ENCODE measurements around the gene CCDC28B. TPM values are rescaled to one million over a fixed set of nuclear protein-coding genes. Genes with fewer than 3 reads are reported as not detected.

The CCDC28B gene
- total RNA-seq, result 10.1 and 11.8 TPM in 2 replicates

DNA sequence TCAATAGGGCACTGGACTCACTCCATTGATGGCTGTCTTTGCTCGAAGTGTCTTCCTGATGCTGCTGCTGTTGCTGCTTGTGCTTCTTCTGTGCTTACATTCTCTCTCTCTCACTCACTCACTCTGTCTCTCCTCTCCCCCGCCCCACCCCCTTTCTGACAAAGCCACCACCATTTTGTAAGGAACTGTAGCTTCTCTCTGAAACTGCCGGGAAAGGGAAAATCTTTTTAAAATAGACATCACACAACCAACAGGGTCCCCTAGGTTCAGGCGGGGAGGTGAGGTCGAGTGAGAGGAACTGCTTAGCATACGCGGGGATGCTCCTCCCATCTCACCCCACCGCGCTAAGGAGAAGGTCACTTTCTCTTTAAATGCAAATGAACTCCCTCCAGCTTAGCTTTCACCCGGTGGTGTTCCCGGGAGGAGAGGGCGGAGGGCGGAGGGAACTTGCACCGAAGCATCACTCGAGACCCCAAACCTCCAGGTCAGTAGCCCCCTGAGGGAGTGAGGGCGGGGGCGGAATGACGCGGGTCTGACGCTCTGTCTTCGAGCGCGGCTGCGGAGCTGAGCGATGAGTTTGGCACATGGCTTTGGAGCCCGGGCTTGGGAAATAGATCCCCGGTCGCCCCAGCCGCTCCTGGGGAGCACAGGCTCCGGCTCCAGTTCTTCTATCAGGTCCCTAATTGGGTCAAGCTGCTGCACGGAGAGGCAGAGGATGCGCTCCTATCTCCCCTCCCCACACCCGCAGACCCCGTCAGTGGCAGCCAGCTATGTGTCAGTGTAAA, at the start of gene CCDC28B:
Gene CCDC28B, plus strand, starts transcription at position 370 of the 785 bp plus-strand sequence. CDS start 1,341 bp downstream, outside the sequence.

DNA sequence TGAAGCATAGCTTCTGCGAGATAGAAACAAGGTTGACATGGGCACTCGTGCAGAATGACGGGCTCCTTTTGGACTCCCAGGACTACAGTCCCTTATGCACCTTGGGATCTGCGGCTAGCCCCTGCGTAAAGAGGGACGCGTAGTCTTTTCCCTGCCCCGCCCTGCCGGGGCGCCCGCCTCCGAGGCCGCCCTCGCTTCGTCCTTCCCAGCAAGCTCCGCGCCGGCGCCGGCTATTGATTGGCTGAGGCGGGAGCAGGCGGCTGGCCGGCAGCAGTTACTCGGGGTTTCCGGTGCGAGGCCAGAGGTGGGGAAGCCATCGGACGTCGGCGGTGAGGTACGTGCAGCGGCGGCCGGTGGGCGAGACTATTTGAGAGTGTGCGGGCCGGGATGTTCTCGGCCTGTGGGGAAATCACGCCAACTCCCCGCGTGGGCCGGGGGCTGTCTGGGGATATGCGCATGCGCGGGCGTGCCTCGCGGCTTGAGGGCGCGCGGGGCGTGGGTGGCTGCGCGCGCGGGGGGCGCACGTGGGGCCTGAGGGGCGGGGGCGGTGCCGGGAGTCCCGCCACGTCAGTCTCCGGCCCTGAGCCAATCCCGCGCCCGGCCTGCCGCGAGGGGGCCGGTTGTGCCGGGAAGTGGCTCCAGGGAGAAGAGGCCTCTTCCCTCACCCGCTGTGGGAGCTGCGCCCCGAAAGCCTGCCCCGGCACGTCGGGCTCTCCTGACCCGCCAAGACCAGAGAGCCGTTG, 20.8 kb upstream of the CCDC28B start, which contains the start of gene TXLNA:
Gene TXLNA, plus strand, starts transcription at position 233 of the 743 bp plus-strand sequence. CDS start 671 bp downstream, outside the sequence.

DNA sequence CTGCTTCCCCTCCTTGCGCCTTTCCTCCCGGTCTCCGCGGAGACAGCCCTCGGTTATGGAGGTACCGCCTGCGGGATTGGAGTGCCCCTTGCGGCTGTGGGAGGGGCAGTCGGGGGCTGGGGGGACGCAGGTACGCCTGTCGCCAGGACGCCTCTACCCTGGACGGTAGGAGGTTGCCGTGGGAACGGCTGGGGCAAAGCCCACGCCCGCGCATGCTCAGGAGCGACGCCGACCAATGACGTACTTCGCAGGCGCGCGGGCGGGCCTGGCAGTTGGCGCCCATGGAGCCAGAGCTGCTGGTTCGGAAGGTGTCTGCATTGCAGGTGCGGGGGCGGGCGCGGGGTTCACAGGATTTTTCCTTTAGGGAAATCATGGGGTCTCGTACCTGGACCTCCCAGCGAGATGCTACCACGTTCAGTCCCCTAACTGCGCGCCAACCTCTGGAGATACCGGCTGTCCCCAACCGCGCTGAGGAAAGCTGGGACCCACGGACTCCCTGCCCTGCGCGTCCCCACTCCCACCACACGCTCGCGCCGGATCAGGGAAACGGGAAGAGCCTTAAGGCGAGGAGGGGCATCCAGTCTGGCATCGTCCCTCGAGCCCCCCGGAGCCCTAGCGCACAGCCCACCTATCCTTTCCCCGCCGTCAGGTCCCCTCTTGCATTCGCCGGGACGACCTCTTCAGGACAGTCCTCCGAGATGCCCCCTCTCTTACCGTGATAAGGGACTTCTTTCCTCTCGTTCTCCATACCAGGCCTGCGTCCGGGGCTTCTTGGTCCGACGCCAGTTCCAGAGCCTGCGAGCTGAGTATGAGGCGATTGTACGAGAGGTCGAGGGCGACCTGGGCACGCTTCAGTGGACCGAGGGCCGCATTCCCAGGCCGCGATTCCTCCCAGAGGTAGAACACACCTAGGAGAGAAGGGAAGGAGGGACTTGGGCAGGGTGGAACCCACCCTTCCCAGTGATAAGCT, 5.3 kb downstream of the CCDC28B start, which contains the start of gene IQCC:
Gene IQCC, plus strand, starts transcription at position 271 of the 970 bp plus-strand sequence. Its CDS starts 11 bp downstream, at position 282.

DNA sequence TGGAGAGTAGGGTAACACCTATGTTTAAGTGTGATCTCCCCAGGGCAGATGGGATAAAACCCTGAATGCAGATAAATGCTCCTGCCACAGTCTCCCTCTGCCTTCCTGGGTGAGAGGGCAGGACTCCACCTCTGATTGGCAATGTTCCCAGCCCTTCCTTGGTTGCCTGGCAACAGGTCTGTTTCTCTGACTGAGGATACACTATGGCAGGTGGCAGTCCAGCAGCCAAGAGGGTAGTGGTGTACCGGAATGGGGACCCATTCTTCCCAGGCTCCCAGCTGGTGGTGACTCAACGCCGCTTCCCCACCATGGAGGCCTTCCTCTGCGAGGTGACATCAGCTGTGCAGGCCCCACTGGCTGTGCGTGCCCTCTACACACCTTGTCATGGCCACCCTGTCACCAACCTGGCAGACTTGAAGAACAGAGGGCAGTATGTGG, 8.5 kb downstream of the CCDC28B start, which contains the start of gene DCDC2B:
Gene DCDC2B, plus strand, starts transcription at position 199 of the 438 bp plus-strand sequence. Its CDS starts 5 bp downstream, at position 204.

DNA sequence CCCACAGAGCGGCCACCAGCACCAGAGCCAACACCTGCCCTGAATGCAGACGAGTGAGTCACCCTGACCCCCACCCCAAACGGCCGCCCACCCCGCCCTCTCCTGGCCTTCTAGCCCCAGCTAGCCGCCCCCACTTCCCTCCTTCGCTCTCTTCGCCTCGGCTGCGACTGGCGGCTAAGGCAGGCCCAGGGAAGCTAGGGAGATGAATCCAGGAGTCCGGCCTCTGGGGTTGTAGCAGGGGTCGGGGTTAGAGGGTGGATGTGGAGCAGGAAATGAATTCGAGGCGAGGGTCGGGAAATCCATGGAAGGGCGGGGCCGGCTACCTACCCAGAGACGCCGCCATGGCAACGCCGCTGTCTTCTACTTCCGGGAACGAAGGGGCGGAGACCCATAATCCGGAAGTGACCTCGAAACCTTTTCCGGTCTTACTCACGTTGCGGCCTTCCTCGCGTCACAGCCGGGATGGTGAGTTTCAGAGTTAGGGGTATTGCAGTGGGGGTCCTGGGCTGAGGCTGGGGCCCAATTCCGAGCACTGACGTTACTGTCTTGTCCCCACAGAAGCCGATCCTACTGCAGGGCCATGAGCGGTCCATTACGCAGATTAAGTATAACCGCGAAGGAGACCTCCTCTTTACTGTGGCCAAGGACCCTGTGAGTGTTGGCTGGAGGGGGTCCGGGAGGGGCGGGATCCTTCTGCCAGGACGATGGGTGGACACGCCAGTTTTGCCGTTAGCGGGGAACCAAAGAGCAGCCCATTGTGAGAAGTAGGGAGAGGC, 21.8 kb downstream of the CCDC28B start, which contains the start of the genes EIF3I and TMEM234:
Gene EIF3I, plus strand, starts transcription at position 428 of the 776 bp plus-strand sequence. Its CDS starts 35 bp downstream, at position 463.
Gene TMEM234, minus strand, starts transcription at position 374 of the 776 bp plus-strand sequence. Its CDS starts 31 bp downstream, at position 343.

DNA sequence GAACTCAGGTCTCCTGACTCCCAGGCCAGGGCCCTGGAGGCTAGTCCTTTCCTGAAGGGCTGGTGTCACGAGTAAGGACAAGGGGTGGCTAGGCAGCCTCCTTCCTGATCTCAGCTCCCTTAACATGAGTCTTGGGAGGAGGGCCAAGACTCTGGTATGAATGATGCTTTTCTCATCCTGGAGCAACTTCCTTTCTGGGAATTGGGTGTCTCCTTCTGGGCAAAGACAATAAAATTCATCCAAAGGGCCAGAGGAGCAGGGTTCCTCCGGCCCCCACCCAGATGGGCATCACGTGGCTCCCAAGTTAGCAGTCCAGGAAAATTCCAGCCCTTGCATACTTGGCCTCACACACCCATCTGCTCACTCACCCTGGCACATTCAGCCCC, 46.5 kb downstream of the CCDC28B start, which contains the start of gene FAM167B:
Gene FAM167B, plus strand, starts transcription at position 335 of the 386 bp plus-strand sequence. CDS start 200 bp downstream, outside the sequence.

DNA sequence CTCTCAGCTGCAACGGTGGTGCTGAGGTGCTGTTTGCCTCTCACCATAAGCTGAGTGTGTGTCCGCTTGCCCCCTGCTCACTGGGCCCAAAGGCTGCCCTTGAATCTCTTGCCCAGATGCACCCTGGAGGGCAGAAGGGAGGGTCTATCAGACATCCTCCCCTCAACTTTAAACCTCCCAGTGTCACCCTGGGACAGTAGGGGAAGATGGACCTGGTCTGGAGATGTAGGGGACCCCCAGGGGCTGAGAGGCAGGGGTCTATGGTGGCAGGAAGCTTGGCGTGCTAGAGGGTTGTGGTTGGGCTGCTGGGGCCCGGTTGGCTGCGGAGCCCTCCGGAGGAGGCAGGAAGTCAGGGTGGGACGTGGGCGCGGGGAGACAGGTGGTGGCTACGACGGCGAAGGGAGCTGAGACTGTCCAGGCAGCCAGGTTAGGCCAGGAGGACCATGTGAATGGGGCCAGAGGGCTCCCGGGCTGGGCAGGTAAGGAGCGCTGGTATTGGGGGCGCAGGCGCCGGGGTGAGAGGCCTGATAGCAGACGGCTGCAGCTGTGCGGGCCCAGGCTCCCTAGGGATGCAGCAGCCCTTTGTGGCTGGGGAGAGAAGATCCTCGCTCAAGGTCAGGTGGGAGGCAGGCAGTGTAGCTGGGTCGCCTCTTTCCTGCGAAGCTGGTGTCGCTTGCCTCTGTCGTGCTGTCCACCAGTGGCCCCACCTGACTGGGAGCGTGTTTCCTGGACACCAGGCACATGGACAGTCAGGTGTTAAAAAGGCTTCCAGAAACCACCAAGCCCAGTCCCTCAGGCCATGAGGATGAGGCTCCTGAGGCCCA, 50.7 kb downstream of the CCDC28B start, which contains the start of gene LCK:
Gene LCK, plus strand, starts transcription at position 373 of the 824 bp plus-strand sequence. CDS start 23,065 bp downstream, outside the sequence.

Other genes starting within 250 kb of the CCDC28B start
- 43.3 and 45.2 TPM in 2 replicates for gene KHDRBS1, start 186.7 kb upstream of the CCDC28B start, total RNA-seq
- gene TMEM39B, start 127.7 kb upstream of the CCDC28B start, total RNA-seq, result 5.7 and 8.1 TPM in 2 replicates
- gene KPNA6, start 92.5 kb upstream of the CCDC28B start, total RNA-seq, result 66.7 and 73.7 TPM in 2 replicates
- gene TXLNA, start 20.9 kb upstream of the CCDC28B start, total RNA-seq, result 151 and 160 TPM in 2 replicates
- gene IQCC, start 5.1 kb downstream of the CCDC28B start, total RNA-seq, result 0.97 and 1.1 TPM in 2 replicates
- gene DCDC2B, start 8.5 kb downstream of the CCDC28B start, total RNA-seq, result not detected in 2 replicates
- 18.8 and 23.9 TPM in 2 replicates for gene TMEM234, start 21.8 kb downstream of the CCDC28B start, total RNA-seq
- 228 and 249 TPM in 2 replicates for gene EIF3I, start 21.8 kb downstream of the CCDC28B start, total RNA-seq
- 2.4 and 2.7 TPM in 2 replicates for gene FAM167B, start 46.6 kb downstream of the CCDC28B start, total RNA-seq
- not detected in 2 replicates for gene LCK, start 50.7 kb downstream of the CCDC28B start, total RNA-seq
- gene HDAC1, start 91.5 kb downstream of the CCDC28B start, total RNA-seq, result 66.5 and 73.0 TPM in 2 replicates
- 2.2 and 4.5 TPM in 2 replicates for gene MARCKSL1, start 135.6 kb downstream of the CCDC28B start, total RNA-seq
- gene FAM229A, start 161.9 kb downstream of the CCDC28B start, total RNA-seq, result 1.2 and 2.4 TPM in 2 replicates
- gene TSSK3, start 161.9 kb downstream of the CCDC28B start, total RNA-seq, result 0.61 and 1.6 TPM in 2 replicates
- gene BSDC1, start 193.8 kb downstream of the CCDC28B start, total RNA-seq, result 70.4 and 79.3 TPM in 2 replicates